ENCODE results near the gene ANKRD34C.
"Not testable (repeated sequence)": the region's sequence is repeated elsewhere in the genome, so short reads cannot be mapped to it uniquely, and the experiment has no call there.

The ANKRD34C gene

GRCh38 chr15:79311901-79312553, 29.5 kb downstream of the ANKRD34C start:
- no peak for DNase-seq

- no peak for DNase-seq
Measured at GRCh38 chr15:79314186-79314585, 31.7 kb downstream of the ANKRD34C start.

- no peak for DNase-seq
Measured at GRCh38 chr15:79314811-79315210, 32.3 kb downstream of the ANKRD34C start.

- no peak for DNase-seq
Measured at GRCh38 chr15:79315623-79316328, 33.3 kb downstream of the ANKRD34C start.

- DNase-seq = no peak
Measured at GRCh38 chr15:79316864-79317263, 34.3 kb downstream of the ANKRD34C start.

GRCh38 chr15:79319973-79320372, 37.5 kb downstream of the ANKRD34C start:
- not testable (repeated sequence) for DNase-seq

GRCh38 chr15:79321876-79322275, 39.4 kb downstream of the ANKRD34C start:
- no peak for DNase-seq

- no peak for DNase-seq
Measured at GRCh38 chr15:79322306-79322705, 39.8 kb downstream of the ANKRD34C start.

GRCh38 chr15:79322945-79323344, 40.4 kb downstream of the ANKRD34C start:
- no peak for DNase-seq

- DNase-seq = no peak
Measured at GRCh38 chr15:79329171-79329611, 46.7 kb downstream of the ANKRD34C start.

Measured in activated naive CD4-positive, alpha-beta T cell (primary cell).